ENCODE data around the gene EPN2.

Gene EPN2

DNA sequence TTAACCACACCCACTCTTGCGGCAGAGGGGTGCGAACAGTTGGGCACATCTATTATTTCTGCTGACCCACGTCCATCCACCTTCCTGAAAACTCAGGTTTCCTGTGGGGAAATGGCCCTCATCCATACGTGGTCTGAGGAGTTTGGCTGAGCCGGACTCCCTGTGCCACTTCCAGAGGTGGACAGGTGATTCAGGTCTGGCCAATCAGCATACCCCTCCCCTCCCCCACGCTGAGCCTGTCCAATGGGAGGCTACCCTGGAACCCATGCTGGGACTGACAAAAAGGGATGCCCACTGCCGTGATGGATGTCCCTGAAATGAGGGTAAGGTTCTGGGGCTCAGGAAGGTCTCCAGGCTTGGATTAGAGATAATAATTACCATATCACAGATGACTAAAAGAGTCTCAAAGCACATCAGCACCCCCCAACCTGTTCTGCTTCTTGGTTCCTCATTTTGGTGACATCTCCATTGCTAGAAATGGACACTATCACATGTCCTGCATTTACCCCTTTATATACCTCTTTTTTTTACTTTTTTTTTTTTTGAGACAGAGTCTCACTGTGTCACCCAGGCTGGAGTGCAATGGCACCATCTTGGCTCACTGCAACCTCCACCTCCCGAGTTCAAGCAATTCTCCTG lies 135.8 kb downstream of the EPN2 start:
- Histone ChIP-seq H3K4me1 (ENCODE audit: low read depth, poor library complexity, severe bottlenecking) (peaks cover 8% of the 10 kb centered on the region), H4K20me1 (ENCODE audit: insufficient read depth) (no peaks in the 10 kb centered on the region), H3K9ac (no peak overlapping the region), H3K36me3 (ENCODE audit: insufficient read depth) (no peaks in the 10 kb centered on the region), H3K27me3 (ENCODE audit: insufficient read depth, low read depth) (no peaks in the 10 kb centered on the region), H3K4me2 (no peak overlapping the region), H3K4me3 (IDR thresholded peaks at IDR 0.05; ENCODE audit: insufficient read depth, low read depth, low read length) (no peak overlapping the region), H2AFZ (ENCODE audit: low read depth) (no peak overlapping the region), H3K79me2 (ENCODE audit: insufficient read depth, low read depth) (no peaks in the 10 kb centered on the region), H3K27ac (no peak overlapping the region)
- TF ChIP-seq, protein P1, sequence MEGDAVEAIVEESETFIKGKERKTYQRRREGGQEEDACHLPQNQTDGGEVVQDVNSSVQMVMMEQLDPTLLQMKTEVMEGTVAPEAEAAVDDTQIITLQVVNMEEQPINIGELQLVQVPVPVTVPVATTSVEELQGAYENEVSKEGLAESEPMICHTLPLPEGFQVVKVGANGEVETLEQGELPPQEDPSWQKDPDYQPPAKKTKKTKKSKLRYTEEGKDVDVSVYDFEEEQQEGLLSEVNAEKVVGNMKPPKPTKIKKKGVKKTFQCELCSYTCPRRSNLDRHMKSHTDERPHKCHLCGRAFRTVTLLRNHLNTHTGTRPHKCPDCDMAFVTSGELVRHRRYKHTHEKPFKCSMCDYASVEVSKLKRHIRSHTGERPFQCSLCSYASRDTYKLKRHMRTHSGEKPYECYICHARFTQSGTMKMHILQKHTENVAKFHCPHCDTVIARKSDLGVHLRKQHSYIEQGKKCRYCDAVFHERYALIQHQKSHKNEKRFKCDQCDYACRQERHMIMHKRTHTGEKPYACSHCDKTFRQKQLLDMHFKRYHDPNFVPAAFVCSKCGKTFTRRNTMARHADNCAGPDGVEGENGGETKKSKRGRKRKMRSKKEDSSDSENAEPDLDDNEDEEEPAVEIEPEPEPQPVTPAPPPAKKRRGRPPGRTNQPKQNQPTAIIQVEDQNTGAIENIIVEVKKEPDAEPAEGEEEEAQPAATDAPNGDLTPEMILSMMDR (conservative IDR thresholded peaks at IDR 0.05; ENCODE audit: low read depth, low read length): no peak

DNA sequence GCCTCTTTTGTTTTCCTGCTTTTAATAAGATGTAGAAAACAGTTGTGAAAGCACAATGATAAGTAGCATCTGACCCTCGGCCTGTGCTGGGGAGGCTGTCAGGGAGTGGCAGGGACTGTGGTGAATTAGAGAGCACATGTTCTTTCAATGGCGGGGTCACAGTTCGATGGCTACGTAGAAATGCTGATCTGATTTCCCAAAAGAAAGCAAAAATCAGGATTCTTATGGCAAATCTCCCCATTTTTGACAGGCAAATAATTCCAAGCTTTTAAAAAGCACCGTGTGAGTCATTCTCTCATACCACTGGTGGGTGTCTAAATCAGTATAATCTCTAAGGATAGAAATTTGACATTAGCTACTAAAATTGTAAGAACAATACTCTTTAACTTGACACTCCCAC lies 137.0 kb downstream of the EPN2 start:
- H3K4me2 ChIP-seq: no peak overlapping the region
- no peaks in the 10 kb centered on the region for H4K20me1 ChIP-seq (ENCODE audit: insufficient read depth)
- H3K27me3 ChIP-seq (ENCODE audit: insufficient read depth, low read depth): no peaks in the 10 kb centered on the region
- no peak overlapping the region for H3K9ac ChIP-seq
- no peak overlapping the region for H2AFZ ChIP-seq (ENCODE audit: low read depth)
- TF ChIP-seq, protein P1 (conservative IDR thresholded peaks at IDR 0.05; ENCODE audit: low read depth, low read length): no peak
- H3K4me1 ChIP-seq (ENCODE audit: low read depth, poor library complexity, severe bottlenecking): peaks cover 8% of the 10 kb centered on the region
- no peak overlapping the region for H3K27ac ChIP-seq
- H3K79me2 ChIP-seq (ENCODE audit: insufficient read depth, low read depth): no peaks in the 10 kb centered on the region
- no peak overlapping the region for H3K4me3 ChIP-seq (IDR thresholded peaks at IDR 0.05; ENCODE audit: insufficient read depth, low read depth, low read length)
- H3K36me3 ChIP-seq (ENCODE audit: insufficient read depth): no peaks in the 10 kb centered on the region

DNA sequence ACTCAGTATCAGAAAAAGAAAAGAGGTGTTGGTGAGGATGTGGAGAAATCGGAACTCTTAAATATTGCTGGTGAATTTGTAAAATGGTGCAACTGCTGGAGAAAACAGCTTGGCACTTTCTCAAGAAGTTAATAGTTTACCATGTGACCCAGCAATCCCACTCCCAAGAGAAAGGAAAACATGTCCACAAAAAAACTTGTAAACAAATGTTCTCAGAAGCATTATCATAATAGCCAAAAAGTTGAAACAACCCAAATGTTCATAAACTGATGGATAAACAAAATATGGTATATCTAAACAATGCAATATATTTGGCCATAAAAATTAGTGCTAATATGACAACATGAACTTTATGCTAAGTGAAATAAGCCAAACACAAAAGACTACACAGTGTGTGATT lies 138.6 kb downstream of the EPN2 start:
- no peak overlapping the region for H3K4me2 ChIP-seq
- no peaks in the 10 kb centered on the region for H3K36me3 ChIP-seq (ENCODE audit: insufficient read depth)
- H3K27me3 ChIP-seq (ENCODE audit: insufficient read depth, low read depth): no peaks in the 10 kb centered on the region
- no peak overlapping the region for H3K27ac ChIP-seq
- H3K4me1 ChIP-seq (ENCODE audit: low read depth, poor library complexity, severe bottlenecking): peaks cover 8% of the 10 kb centered on the region
- TF ChIP-seq, protein P1 (conservative IDR thresholded peaks at IDR 0.05; ENCODE audit: low read depth, low read length): no peak
- no peaks in the 10 kb centered on the region for H4K20me1 ChIP-seq (ENCODE audit: insufficient read depth)
- no peak overlapping the region for H3K9ac ChIP-seq
- H2AFZ ChIP-seq (ENCODE audit: low read depth): no peak overlapping the region
- H3K79me2 ChIP-seq (ENCODE audit: insufficient read depth, low read depth): no peaks in the 10 kb centered on the region
- no peak overlapping the region for H3K4me3 ChIP-seq (IDR thresholded peaks at IDR 0.05; ENCODE audit: insufficient read depth, low read depth, low read length)

DNA sequence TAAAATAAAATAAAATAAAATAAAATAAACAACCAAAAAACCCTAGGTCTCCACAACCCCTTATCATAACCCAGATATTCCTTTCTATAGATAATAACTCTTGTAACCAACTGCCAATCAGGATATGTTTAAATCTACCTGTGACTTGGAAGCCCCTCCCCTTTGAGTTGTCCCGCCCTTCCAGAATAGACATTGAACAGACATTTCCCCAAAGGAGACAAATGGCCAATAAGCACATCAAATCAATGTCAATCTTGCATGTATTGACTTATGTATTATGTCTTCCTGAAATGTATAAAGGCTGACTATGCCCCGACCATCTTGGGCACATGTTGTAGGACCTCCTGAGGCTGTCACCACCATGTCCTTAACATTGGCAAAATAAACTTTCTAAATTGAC lies 139.6 kb downstream of the EPN2 start:
- Histone ChIP-seq H3K36me3 (ENCODE audit: insufficient read depth) (no peaks in the 10 kb centered on the region), H4K20me1 (ENCODE audit: insufficient read depth) (no peaks in the 10 kb centered on the region), H2AFZ (ENCODE audit: low read depth) (peak overlapping the region; percentile 77), H3K27me3 (ENCODE audit: insufficient read depth, low read depth) (no peaks in the 10 kb centered on the region), H3K4me3 (IDR thresholded peaks at IDR 0.05; ENCODE audit: insufficient read depth, low read depth, low read length) (no peak overlapping the region), H3K4me2 (peak overlapping the region; percentile 86), H3K9ac (peak overlapping the region; percentile 62; the same call in 1 of the 2 replicates), H3K79me2 (ENCODE audit: insufficient read depth, low read depth) (no peaks in the 10 kb centered on the region), H3K27ac (peak overlapping the region; percentile 72; the same call in 1 of the 2 replicates), H3K4me1 (ENCODE audit: low read depth, poor library complexity, severe bottlenecking) (peaks cover 8% of the 10 kb centered on the region)
- TF ChIP-seq, protein P1 (conservative IDR thresholded peaks at IDR 0.05; ENCODE audit: low read depth, low read length): no peak

All from KMS-11 (cell line).